Stomach (tissue), 9 donors: Measurements from ENCODE around the gene FCRLB. TPM values are rescaled to one million over a fixed set of nuclear protein-coding genes. Genes with fewer than 3 reads are reported as not detected.
"Not testable (repeated sequence)": the region's sequence is repeated elsewhere in the genome, so short reads cannot be mapped to it uniquely, and the experiment has no call there.

ENCODE experiments used
- DNase-seq, 2 donors: peaks; one replicate each; pipeline versions ENCODE4 v3.0.0 to v3.0.0-alpha.2; 2013 to 2019
- H3K27ac ChIP-seq, 5 donors: fragments of 200-600 bp in 4 of 5; sonication (generic) in 4 of 5; one replicate each; pipeline ENCODE4 v1.5.1; 2013 to 2019; ENCODE audit warnings: mild to moderate bottlenecking in 1 of 5, moderate library complexity in 1 of 5
- H3K27me3 ChIP-seq, 3 donors: fragments of 200-600 bp; sonication (generic); one replicate each; pipeline ENCODE4 v1.5.1; 2017 to 2019; ENCODE audit warnings: mixed run types in 1 of 3
- H3K36me3 ChIP-seq, 4 donors: fragments of 200-600 bp; sonication (generic); 1 replicate in 3 of 4; 2 replicates in 1 of 4; pipeline ENCODE4 v1.5.1; 2016 to 2019
- H3K4me1 ChIP-seq, 4 donors: fragments of 200-600 bp; sonication (generic); one replicate each; pipeline ENCODE4 v1.5.1; 2016 to 2019
- H3K4me3 ChIP-seq, 4 donors: fragments of 200-600 bp; sonication (generic) in 3 of 4; one replicate each; pipeline ENCODE4 v1.5.1; 2016 to 2019; ENCODE audit warnings: mild to moderate bottlenecking in 1 of 4
- H3K9me3 ChIP-seq, 4 donors: fragments of 200-600 bp; sonication (generic); one replicate each; pipeline ENCODE4 v1.5.1; 2016 to 2019
- EP300 ChIP-seq: sonication (generic); formaldehyde crosslinking; IDR thresholded peaks from one replicate; pipeline ENCODE4 v1.6.1; 2017; ENCODE audit warnings: antibody characterized with exemption
- POLR2A ChIP-seq, 4 donors: fragments of 450-650 bp; IDR thresholded peaks; one replicate each; pipeline ENCODE4 v1.6.1; 2016; ENCODE audit warnings: antibody characterized with exemption in 4 of 4, control low read depth in 2 of 4, mild to moderate bottlenecking in 1 of 4, moderate library complexity in 1 of 4
- POLR2AphosphoS5 ChIP-seq, 3 donors: sonication (generic); formaldehyde crosslinking; IDR thresholded peaks; one replicate each; pipeline ENCODE4 v1.6.1; 2016; ENCODE audit warnings: antibody characterized with exemption in 3 of 3
- WGBS, 5 donors: extraction: QIAGEN DNeasy Blood & Tissue Kit in 3 of 5; methylation state at CpG; one replicate each; pipeline versions ENCODE4 v1.1.5 to v1.1.7; 2013 to 2018; 5-methylcytosine and 5-hydroxymethylcytosine counted together
- intact Hi-C: fragments of 100-400 bp; cut with DNase I; formaldehyde crosslinking; loops from one replicate; pipeline ENCODE4 v1.15.1; 2023; ENCODE audit warnings: low total_unique reads
- polyA plus RNA-seq, 3 donors: library from polyadenylated mRNA; stranded (reverse); fragments of 200-250 nt; gene quantifications; one replicate each; pipeline ENCODE4 v1.2.3, GENCODE V29; 2013
- total RNA-seq, 5 donors: library from RNA; depleted of rRNA; stranded (reverse); fragments of >200 nt; gene quantifications; one replicate each; pipeline versions ENCODE4 v1.1.0 to v1.2.3, GENCODE V29; 2014 to 2016
- TF ChIP-seq, protein P1 (sequence below), 7 experiments: fragments of 450-650 bp in 4 of 7; fragments of 200-600 bp in 3 of 7; sonication (generic) in 3 of 7; IDR thresholded peaks; one replicate each; pipeline ENCODE4 v1.5.1; 2016 to 2019; ENCODE audit warnings: antibody characterized with exemption in 7 of 7, control low read depth in 2 of 7, mild to moderate bottlenecking in 1 of 7
- donor health status: healthy with polysubstance abuse.
- donor health status: Bipolar disorder and iron deficiency.
- donor health status: healthy.

The FCRLB gene
- total and polyA plus RNA-seq, 8 donors, result 0.30 to 3.8 (median 0.62) TPM; not detected in 4

GRCh38 chr1:161722406-161722805 lies 1.1 kb downstream of the FCRLB start:
- TF ChIP-seq POLR2A (IDR thresholded peaks at IDR 0.05), result no peak
- TF ChIP-seq POLR2AphosphoS5 (IDR thresholded peaks at IDR 0.05), result no peak
- TF ChIP-seq EP300, result no peak
- TF ChIP-seq, protein P1, sequence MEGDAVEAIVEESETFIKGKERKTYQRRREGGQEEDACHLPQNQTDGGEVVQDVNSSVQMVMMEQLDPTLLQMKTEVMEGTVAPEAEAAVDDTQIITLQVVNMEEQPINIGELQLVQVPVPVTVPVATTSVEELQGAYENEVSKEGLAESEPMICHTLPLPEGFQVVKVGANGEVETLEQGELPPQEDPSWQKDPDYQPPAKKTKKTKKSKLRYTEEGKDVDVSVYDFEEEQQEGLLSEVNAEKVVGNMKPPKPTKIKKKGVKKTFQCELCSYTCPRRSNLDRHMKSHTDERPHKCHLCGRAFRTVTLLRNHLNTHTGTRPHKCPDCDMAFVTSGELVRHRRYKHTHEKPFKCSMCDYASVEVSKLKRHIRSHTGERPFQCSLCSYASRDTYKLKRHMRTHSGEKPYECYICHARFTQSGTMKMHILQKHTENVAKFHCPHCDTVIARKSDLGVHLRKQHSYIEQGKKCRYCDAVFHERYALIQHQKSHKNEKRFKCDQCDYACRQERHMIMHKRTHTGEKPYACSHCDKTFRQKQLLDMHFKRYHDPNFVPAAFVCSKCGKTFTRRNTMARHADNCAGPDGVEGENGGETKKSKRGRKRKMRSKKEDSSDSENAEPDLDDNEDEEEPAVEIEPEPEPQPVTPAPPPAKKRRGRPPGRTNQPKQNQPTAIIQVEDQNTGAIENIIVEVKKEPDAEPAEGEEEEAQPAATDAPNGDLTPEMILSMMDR (IDR thresholded peaks at IDR 0.05), result no peak
- Histone ChIP-seq H3K4me3 (no peak overlapping the region), H3K9me3 (no peaks in the 10 kb centered on the region), H3K27ac (no peak overlapping the region), H3K27me3 (peaks cover 0 to 58% (median 0%) of the 10 kb centered on the region in 3 donors), H3K4me1 (peaks cover 8 to 19% (median 16%) of the 10 kb centered on the region in 4 donors), H3K36me3 (no peaks in the 10 kb centered on the region)
- no peak for DNase-seq
- intact Hi-C loops, result no loop called here
- WGBS, 5 donors, result 90 to 100% (median 96%) methylated on average over 1 of the region's 1 CpG

DNA sequence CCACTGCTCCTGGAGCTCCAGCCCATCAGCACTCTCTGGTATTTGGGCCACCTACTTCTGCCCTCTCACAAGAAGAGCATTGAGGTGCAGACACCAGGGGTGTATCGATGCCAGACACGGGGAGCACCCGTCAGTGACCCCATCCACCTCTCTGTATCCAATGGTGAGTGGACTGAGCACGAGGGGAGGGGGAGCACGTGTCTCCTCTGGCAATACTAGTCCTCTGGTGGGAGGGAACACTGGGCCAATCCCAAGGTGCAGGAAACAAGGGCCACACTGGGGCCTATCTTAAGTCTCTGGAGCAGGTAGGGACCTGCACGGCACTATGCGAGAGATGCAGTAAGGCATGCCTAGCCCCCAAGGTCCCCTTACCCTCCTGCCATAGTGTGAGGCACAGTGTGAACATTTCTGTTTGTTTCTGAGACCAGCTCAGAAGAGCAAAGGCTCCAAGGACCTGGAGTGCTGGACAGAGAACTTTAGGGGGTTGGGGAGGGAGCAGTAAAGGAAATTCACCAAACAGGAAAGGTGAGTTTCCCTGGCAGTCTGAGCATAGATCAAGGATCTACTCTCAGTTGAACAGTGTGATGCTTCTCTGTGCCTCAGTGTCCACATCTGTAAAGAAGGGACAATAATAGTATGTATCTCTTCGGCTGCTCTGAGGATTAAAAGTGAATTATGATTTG lies 2.3 kb downstream of the FCRLB start:
- H3K4me1 ChIP-seq, result peaks cover 8 to 26% (median 19%) of the 10 kb centered on the region in 4 donors
- H3K9me3 ChIP-seq, result no peaks in the 10 kb centered on the region
- H3K27me3 ChIP-seq, result peaks cover 0 to 59% (median 0%) of the 10 kb centered on the region in 3 donors
- no peak overlapping the region for H3K4me3 ChIP-seq
- TF ChIP-seq POLR2A (IDR thresholded peaks at IDR 0.05) (no peak), POLR2AphosphoS5 (IDR thresholded peaks at IDR 0.05) (no peak)
- TF ChIP-seq, protein P1 (IDR thresholded peaks at IDR 0.05), result no peak
- H3K36me3 ChIP-seq, result no peaks in the 10 kb centered on the region
- no peak overlapping the region for H3K27ac ChIP-seq
- WGBS, 5 donors, result 69 to 98% (median 80%) methylated on average over 5 to 8 of the region's 8 CpGs
- intact Hi-C loops, result no loop called here
- peak in 1 of 2 donors; percentile 65 for DNase-seq

DNA sequence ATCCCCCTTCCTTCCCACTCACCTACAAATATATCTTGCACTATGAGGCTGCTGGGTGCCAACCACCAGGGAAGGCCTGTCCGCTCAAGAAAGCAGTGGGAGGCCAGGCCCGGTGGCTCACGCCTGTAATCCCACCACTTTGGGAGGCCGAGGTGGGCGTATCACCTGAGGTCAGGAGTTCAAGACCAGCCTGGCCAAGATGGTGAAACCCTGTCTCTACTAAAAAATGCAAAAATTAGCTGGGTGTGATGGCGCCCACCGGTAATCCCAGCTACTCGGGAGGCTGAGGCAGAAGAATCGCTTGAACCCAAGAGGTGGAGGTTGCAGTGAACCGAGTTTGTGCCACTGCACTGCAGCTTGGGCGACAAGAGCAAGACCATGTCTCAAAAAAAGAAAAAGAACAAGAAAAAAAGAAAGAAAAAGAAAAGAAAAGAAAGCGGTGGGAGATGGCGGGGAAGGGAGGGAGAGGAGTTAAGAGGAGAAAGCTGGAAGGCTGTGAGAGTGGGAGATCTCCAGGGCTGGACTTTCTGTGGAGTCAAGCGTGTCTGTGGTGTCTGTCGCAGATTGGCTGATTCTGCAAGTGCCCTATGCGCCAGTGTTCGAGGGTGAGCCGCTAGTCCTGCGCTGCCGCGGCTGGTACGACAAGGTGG lies 4.0 kb downstream of the FCRLB start:
- H3K9me3 ChIP-seq, intact Hi-C loops, H3K36me3 ChIP-seq, DNase-seq: not testable (repeated sequence)
- Histone ChIP-seq H3K4me1 (peaks cover 8 to 26% (median 19%) of the 10 kb centered on the region in 4 donors), H3K27me3 (peaks cover 0 to 60% (median 0%) of the 10 kb centered on the region in 3 donors), H3K27ac (peak overlapping the region; percentile 79 to 90 (median 88)), H3K4me3 (peak overlapping the region; percentile 68 to 93 (median 78))
- 47 to 56% (median 49%) methylated on average over 22 of the region's 22 CpGs for WGBS, 5 donors

DNA sequence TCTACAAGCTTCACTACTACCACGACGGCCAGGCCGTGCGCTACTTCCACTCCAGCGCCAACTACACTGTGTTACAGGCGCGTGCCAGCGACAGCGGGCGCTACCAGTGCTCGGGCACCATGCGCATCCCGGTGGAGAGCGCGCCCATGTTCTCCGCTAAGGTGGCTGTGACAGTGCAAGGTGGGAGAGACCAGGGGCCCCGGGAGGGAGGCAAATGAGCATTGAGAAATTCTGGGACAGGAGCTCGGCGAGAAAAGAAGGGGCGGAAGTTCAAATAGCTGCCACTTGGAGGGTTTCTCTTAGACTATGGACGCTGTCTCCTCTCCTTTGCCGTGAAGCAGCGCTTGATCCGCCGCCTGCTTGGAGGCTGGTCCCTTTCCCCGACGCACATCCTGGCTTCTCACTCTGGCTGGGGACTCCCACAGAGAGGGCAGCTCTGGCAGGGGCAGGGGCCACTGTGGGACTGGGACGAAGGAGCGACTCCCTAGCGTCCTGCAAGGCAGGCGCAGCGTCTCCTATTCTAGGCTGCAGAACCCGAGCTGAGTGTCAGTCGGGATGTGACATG lies 4.6 kb downstream of the FCRLB start:
- peaks cover 8 to 26% (median 19%) of the 10 kb centered on the region in 4 donors for H3K4me1 ChIP-seq
- peaks cover 0 to 63% (median 0%) of the 10 kb centered on the region in 3 donors for H3K27me3 ChIP-seq
- peak; percentile 48 to 71 for DNase-seq
- H3K4me3 ChIP-seq, result peak overlapping the region; percentile 68 to 93 (median 78)
- 0 to 1% (median 1%) methylated on average over 33 to 34 of the region's 34 CpGs for WGBS, 5 donors
- TF ChIP-seq, protein P1 (IDR thresholded peaks at IDR 0.05), result peak in 3 of 7 experiments; percentile 10 to 20 (median 17)
- TF ChIP-seq POLR2A (IDR thresholded peaks at IDR 0.05), result no peak
- no peak for TF ChIP-seq POLR2AphosphoS5 (IDR thresholded peaks at IDR 0.05)
- no peaks in the 10 kb centered on the region for H3K9me3 ChIP-seq
- H3K36me3 ChIP-seq, result no peaks in the 10 kb centered on the region
- intact Hi-C loops, result no loop called here
- peak overlapping the region; percentile 79 to 90 (median 88) for H3K27ac ChIP-seq
